Naive B cell (primary cell): Measurements from ENCODE around the gene NR2F2. TPM values are rescaled to one million over a fixed set of nuclear protein-coding genes. Genes with fewer than 3 reads are reported as not detected.
A peak's percentile ranks its signal among the peaks of the same experiment; 100 is the strongest.

Source experiments
- ATAC-seq, 2 donors: fragments of 150-1000 bp; cut with Tn5 transposase; 2 replicates each; pipeline ENCODE4 v1.10.0; 2021; ENCODE audit warnings: low read depth in 2 of 2, mild to moderate bottlenecking in 2 of 2, moderate library complexity in 2 of 2
- DNase-seq: peaks from one replicate; pipeline ENCODE4 v3.0.0; 2022
- H3K27ac Mint-ChIP-seq, 6 donors: one replicate each; pipeline ENCODE4 v1.8.0; 2020 to 2022; ENCODE audit warnings: mild to moderate bottlenecking in 6 of 6, mixed read lengths in 6 of 6, moderate library complexity in 5 of 6, inconsistent platforms in 2 of 6
- H3K27me3 Mint-ChIP-seq, 3 donors: one replicate each; pipeline ENCODE4 v1.8.0; 2021 to 2022; ENCODE audit warnings: mixed read lengths in 3 of 3, mild to moderate bottlenecking in 1 of 3
- H3K36me3 Mint-ChIP-seq, 2 donors: one replicate each; pipeline ENCODE4 v1.8.0; 2020 to 2022; ENCODE audit warnings: mixed read lengths in 2 of 2, inconsistent platforms in 1 of 2, mild to moderate bottlenecking in 1 of 2
- H3K4me1 Mint-ChIP-seq, 3 donors: one replicate each; pipeline ENCODE4 v1.8.0; 2020 to 2022; ENCODE audit warnings: mixed read lengths in 3 of 3, inconsistent platforms in 1 of 3, mild to moderate bottlenecking in 1 of 3, moderate library complexity in 1 of 3
- H3K4me3 Mint-ChIP-seq, 8 donors: one replicate each; pipeline ENCODE4 v1.8.0; 2020 to 2022; ENCODE audit warnings: mild to moderate bottlenecking in 8 of 8, mixed read lengths in 8 of 8, moderate library complexity in 8 of 8, inconsistent platforms in 2 of 8
- H3K9me3 Mint-ChIP-seq, 7 donors: one replicate each; pipeline ENCODE4 v1.8.0; 2020 to 2022; ENCODE audit warnings: mixed read lengths in 7 of 7, mild to moderate bottlenecking in 5 of 7, inconsistent platforms in 2 of 7, moderate library complexity in 1 of 7
- polyA plus RNA-seq, 6 donors: library from polyadenylated mRNA; unstranded; fragments of 300-500 nt; fragmentation: Illumina TruSeq; gene quantifications; one replicate each; pipeline ENCODE4 v1.2.3, GENCODE V29; 2021; ENCODE audit warnings: low read depth in 6 of 6

NR2F2 gene
- polyA plus RNA-seq: not detected

DNA sequence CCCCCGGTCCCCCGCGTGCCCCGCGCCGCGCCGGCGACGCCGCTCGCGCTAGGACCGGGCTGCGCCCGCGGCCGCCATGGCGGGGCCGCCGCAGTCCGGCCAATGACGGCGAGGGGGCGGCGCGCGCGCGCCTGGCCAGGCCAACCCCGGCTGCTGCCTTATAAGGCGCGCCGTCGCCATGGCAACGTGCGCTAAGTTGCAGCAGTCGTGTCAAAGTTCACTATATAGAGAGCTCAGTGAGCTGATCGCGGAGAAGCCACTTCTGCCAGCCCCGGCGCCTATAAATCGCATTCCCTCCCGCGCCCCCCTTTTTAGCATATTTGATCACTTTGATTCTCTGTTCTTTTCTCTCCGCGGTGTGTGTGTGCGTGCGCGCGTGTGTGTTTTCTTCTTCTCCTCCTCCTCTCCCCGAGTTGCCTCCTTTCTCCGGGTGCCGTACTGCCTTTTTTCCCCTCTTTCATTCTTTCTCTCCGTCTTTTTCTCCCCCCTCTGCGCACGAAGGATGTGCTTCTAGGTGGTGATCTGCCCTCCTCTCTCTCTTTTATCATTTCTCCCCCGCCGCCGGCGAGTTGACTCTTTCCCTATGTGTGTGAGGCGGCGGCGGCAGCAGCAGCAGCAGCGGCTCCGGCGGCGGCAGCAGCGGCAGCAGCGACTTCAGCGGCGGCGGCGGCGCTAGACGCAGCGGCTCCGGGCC lies at the start of gene NR2F2:
NR2F2 (plus strand) TSS at position 251 of the 694 bp plus-strand sequence. CDS start 1,406 bp downstream, outside the sequence.
- peak within 1 kb of the TSS in 4 of 6 donors; percentile 33 to 97 (median 84) for H3K27ac Mint-ChIP-seq
- H3K27me3 Mint-ChIP-seq: peaks cover 49 to 92% (median 83%) of the 10 kb centered on the region in 3 donors
- H3K4me3 Mint-ChIP-seq: peak within 1 kb of the TSS; percentile 67 to 90 (median 84)
- peaks cover 0 to 16% (median 6%) of the 10 kb centered on the region in 7 donors for H3K9me3 Mint-ChIP-seq
- DNase-seq (no peak), ATAC-seq (peak in 1 of 2 donors; percentile 28)
- peaks cover 4 to 38% (median 18%) of the 10 kb centered on the region in 3 donors for H3K4me1 Mint-ChIP-seq
- peaks cover 0 to 16% of the 10 kb centered on the region in 2 donors for H3K36me3 Mint-ChIP-seq

GRCh38 chr15:96285305-96285704 lies 45.2 kb upstream of the NR2F2 start:
- peaks cover 7 to 19% (median 11%) of the 10 kb centered on the region in 7 donors for H3K9me3 Mint-ChIP-seq

GRCh38 chr15:96285729-96286254 lies 44.7 kb upstream of the NR2F2 start:
- H3K36me3 Mint-ChIP-seq: no peaks in the 10 kb centered on the region
- DNase-seq: no peak
- H3K9me3 Mint-ChIP-seq: peaks cover 7 to 15% (median 10%) of the 10 kb centered on the region in 7 donors
- H3K4me3 Mint-ChIP-seq: no peak overlapping the region
- no peaks in the 10 kb centered on the region for H3K4me1 Mint-ChIP-seq
- peak overlapping the region in 1 of 6 donors; percentile 42 for H3K27ac Mint-ChIP-seq
- H3K27me3 Mint-ChIP-seq: no peaks in the 10 kb centered on the region
- no peak for ATAC-seq

More at GRCh38 chr15:96285305-96285704, 45.2 kb upstream of the NR2F2 start:
- DNase-seq: no peak
- Mint-ChIP-seq H3K4me1 (no peaks in the 10 kb centered on the region), H3K36me3 (no peaks in the 10 kb centered on the region), H3K27me3 (no peaks in the 10 kb centered on the region), H3K4me3 (no peak overlapping the region), H3K27ac (no peak overlapping the region)
- no peak for ATAC-seq

DNA sequence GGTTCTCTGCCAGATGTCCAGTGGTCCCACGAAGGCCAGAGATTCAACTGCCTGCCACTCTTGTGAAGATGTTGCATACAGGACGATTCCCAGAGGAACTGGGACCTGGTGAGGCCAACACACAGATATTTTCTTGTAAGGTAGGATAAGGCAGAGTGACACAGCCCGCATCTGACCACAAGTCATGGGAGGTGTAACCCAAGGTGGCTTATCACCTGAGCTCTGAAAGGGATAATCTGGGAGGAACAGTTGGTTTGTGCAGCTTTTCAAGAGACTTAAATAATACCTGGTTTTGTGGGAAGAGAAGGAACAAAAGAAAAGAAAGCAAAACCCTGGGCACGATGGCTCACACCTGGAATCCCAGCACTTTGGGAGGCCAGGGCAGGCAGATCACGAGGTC lies 39.8 kb upstream of the NR2F2 start:
- no peaks in the 10 kb centered on the region for H3K36me3 Mint-ChIP-seq
- no peaks in the 10 kb centered on the region for H3K4me1 Mint-ChIP-seq
- H3K4me3 Mint-ChIP-seq: peak overlapping the region in 1 of 8 donors; percentile 75
- no peak for DNase-seq
- peaks cover 0 to 7% (median 0%) of the 10 kb centered on the region in 7 donors for H3K9me3 Mint-ChIP-seq
- peak overlapping the region in 1 of 6 donors; percentile 54 for H3K27ac Mint-ChIP-seq
- peaks cover 0 to 3% (median 0%) of the 10 kb centered on the region in 3 donors for H3K27me3 Mint-ChIP-seq
- no peak for ATAC-seq

GRCh38 chr15:96292635-96293034 lies 37.9 kb upstream of the NR2F2 start:
- Mint-ChIP-seq H3K4me1 (no peaks in the 10 kb centered on the region), H3K27ac (no peak overlapping the region), H3K36me3 (no peaks in the 10 kb centered on the region), H3K4me3 (no peak overlapping the region), H3K9me3 (peaks cover 0 to 11% (median 5%) of the 10 kb centered on the region in 7 donors), H3K27me3 (peaks cover 0 to 3% (median 0%) of the 10 kb centered on the region in 3 donors)
- ATAC-seq: no peak
- DNase-seq: no peak

GRCh38 chr15:96293441-96293840 lies 37.1 kb upstream of the NR2F2 start:
- DNase-seq (no peak), ATAC-seq (no peak)
- Mint-ChIP-seq H3K9me3 (peaks cover 6 to 17% (median 12%) of the 10 kb centered on the region in 7 donors), H3K27me3 (peaks cover 0 to 3% (median 0%) of the 10 kb centered on the region in 3 donors), H3K4me3 (no peak overlapping the region), H3K27ac (no peak overlapping the region), H3K36me3 (no peaks in the 10 kb centered on the region), H3K4me1 (no peaks in the 10 kb centered on the region)

DNA sequence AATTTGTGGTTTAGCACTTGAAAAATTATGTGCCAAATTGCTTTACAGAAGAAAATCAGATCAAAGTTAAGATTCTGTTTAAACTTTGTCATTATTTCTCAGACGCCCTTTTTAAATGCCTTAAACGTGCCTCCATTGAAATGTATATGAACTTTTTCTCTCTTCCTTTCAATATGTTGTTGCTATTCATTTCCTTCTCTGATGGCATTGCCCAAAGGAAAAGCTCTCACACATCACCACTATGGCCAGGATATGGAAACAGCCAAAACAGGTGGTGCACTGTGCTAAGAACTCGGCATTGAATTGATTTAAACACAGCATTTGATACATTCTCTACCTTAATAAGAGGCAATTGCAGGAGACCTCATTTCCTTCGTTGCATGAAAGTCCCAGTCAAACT lies 35.7 kb upstream of the NR2F2 start:
- DNase-seq (no peak), ATAC-seq (no peak)
- H3K27me3 Mint-ChIP-seq: peaks cover 0 to 3% (median 0%) of the 10 kb centered on the region in 3 donors
- H3K27ac Mint-ChIP-seq: no peak overlapping the region
- no peaks in the 10 kb centered on the region for H3K4me1 Mint-ChIP-seq
- H3K4me3 Mint-ChIP-seq: no peak overlapping the region
- no peaks in the 10 kb centered on the region for H3K36me3 Mint-ChIP-seq
- peaks cover 6 to 30% (median 18%) of the 10 kb centered on the region in 7 donors for H3K9me3 Mint-ChIP-seq

- no peak overlapping the region for H3K27ac Mint-ChIP-seq
- ATAC-seq (no peak), DNase-seq (no peak)
- H3K9me3 Mint-ChIP-seq: peaks cover 8 to 30% (median 18%) of the 10 kb centered on the region in 7 donors
- H3K27me3 Mint-ChIP-seq: peaks cover 0 to 3% (median 0%) of the 10 kb centered on the region in 3 donors
- no peaks in the 10 kb centered on the region for H3K4me1 Mint-ChIP-seq
- H3K4me3 Mint-ChIP-seq: no peak overlapping the region
- H3K36me3 Mint-ChIP-seq: no peaks in the 10 kb centered on the region
These were observed 34.2 kb upstream of the NR2F2 start for GRCh38 chr15:96296264-96296663.

GRCh38 chr15:96297783-96298182 lies 32.7 kb upstream of the NR2F2 start:
- H3K4me3 Mint-ChIP-seq: no peak overlapping the region
- ATAC-seq (no peak), DNase-seq (no peak)
- H3K4me1 Mint-ChIP-seq: no peaks in the 10 kb centered on the region
- H3K9me3 Mint-ChIP-seq: peaks cover 9 to 36% (median 18%) of the 10 kb centered on the region in 7 donors
- peaks cover 0 to 3% (median 0%) of the 10 kb centered on the region in 3 donors for H3K27me3 Mint-ChIP-seq
- no peaks in the 10 kb centered on the region for H3K36me3 Mint-ChIP-seq
- H3K27ac Mint-ChIP-seq: no peak overlapping the region

DNA sequence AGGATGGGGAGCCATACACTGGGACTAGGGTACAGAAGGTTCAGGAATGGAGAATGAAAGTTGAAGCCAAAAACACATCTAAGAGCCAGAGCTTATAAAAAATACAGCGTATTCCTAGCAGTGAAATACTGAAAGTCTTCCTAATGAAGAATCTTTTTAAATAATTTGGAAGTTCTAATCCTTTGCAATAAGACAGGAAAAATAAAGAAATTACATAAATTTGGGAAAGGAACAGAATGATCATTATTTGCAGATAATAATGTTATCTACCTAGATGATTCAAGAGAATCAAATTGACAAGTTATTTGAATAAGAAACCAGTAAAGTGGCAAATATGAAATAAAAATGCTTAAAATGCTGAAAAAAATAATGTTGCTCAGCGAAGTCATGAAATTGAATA lies 32.3 kb upstream of the NR2F2 start:
- H3K27ac Mint-ChIP-seq: no peak overlapping the region
- H3K4me1 Mint-ChIP-seq: no peaks in the 10 kb centered on the region
- peaks cover 0 to 3% (median 0%) of the 10 kb centered on the region in 3 donors for H3K27me3 Mint-ChIP-seq
- H3K9me3 Mint-ChIP-seq: peaks cover 9 to 40% (median 18%) of the 10 kb centered on the region in 7 donors
- DNase-seq: no peak
- no peak overlapping the region for H3K4me3 Mint-ChIP-seq
- no peak for ATAC-seq
- no peaks in the 10 kb centered on the region for H3K36me3 Mint-ChIP-seq

GRCh38 chr15:96300836-96301235 lies 29.7 kb upstream of the NR2F2 start:
- no peak for ATAC-seq
- Mint-ChIP-seq H3K27me3 (no peaks in the 10 kb centered on the region), H3K27ac (no peak overlapping the region), H3K9me3 (peaks cover 9 to 52% (median 16%) of the 10 kb centered on the region in 7 donors), H3K4me1 (no peaks in the 10 kb centered on the region), H3K4me3 (no peak overlapping the region), H3K36me3 (no peaks in the 10 kb centered on the region)
- DNase-seq: no peak

- Mint-ChIP-seq H3K4me3 (no peak overlapping the region), H3K27me3 (no peaks in the 10 kb centered on the region), H3K4me1 (no peaks in the 10 kb centered on the region), H3K36me3 (no peaks in the 10 kb centered on the region), H3K9me3 (peaks cover 0 to 34% (median 7%) of the 10 kb centered on the region in 7 donors), H3K27ac (no peak overlapping the region)
- DNase-seq (no peak), ATAC-seq (no peak)
These were observed 26.9 kb upstream of the NR2F2 start for GRCh38 chr15:96303503-96304056.

DNA sequence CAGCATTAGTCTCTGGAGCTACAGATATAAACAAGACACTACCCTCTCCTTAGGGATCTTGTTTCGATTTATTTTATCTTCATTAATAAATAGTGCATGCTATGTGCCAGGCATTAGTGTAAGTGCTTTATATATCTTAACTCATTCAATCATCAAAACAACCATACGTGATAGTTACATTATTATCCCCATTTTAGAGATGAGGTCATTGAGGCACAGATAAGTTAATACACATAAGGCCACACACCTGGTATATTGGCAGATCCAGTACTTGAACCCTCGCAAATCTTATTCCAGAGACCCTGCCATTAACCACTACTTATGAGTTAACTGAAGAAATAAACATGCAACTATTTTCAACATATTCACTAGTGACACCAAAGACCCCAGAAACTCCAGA lies 25.7 kb upstream of the NR2F2 start:
- H3K27ac Mint-ChIP-seq: no peak overlapping the region
- no peaks in the 10 kb centered on the region for H3K36me3 Mint-ChIP-seq
- peaks cover 0 to 22% (median 7%) of the 10 kb centered on the region in 7 donors for H3K9me3 Mint-ChIP-seq
- peaks cover 0 to 3% (median 0%) of the 10 kb centered on the region in 3 donors for H3K27me3 Mint-ChIP-seq
- ATAC-seq: no peak
- no peak for DNase-seq
- no peaks in the 10 kb centered on the region for H3K4me1 Mint-ChIP-seq
- H3K4me3 Mint-ChIP-seq: no peak overlapping the region

- ATAC-seq: no peak
- H3K4me1 Mint-ChIP-seq: no peaks in the 10 kb centered on the region
- H3K9me3 Mint-ChIP-seq: peaks cover 0 to 22% (median 7%) of the 10 kb centered on the region in 7 donors
- H3K4me3 Mint-ChIP-seq: no peak overlapping the region
- no peaks in the 10 kb centered on the region for H3K36me3 Mint-ChIP-seq
- DNase-seq: no peak
- H3K27me3 Mint-ChIP-seq: peaks cover 0 to 5% (median 0%) of the 10 kb centered on the region in 3 donors
- no peak overlapping the region for H3K27ac Mint-ChIP-seq
These were observed 24.2 kb upstream of the NR2F2 start for GRCh38 chr15:96306321-96306720.
